ENCODE results near the gene GJA10. TPM values are rescaled to one million over a fixed set of nuclear protein-coding genes. Genes with fewer than 3 reads are reported as not detected.
"Not testable (repeated sequence)": the region's sequence is repeated elsewhere in the genome, so short reads cannot be mapped to it uniquely, and the experiment has no call there.

GJA10 gene
- polyA plus RNA-seq, 1 donor (not counting 4 experiments of a cell fraction or from before 2014, with no cell fraction given) = not detected

DNA sequence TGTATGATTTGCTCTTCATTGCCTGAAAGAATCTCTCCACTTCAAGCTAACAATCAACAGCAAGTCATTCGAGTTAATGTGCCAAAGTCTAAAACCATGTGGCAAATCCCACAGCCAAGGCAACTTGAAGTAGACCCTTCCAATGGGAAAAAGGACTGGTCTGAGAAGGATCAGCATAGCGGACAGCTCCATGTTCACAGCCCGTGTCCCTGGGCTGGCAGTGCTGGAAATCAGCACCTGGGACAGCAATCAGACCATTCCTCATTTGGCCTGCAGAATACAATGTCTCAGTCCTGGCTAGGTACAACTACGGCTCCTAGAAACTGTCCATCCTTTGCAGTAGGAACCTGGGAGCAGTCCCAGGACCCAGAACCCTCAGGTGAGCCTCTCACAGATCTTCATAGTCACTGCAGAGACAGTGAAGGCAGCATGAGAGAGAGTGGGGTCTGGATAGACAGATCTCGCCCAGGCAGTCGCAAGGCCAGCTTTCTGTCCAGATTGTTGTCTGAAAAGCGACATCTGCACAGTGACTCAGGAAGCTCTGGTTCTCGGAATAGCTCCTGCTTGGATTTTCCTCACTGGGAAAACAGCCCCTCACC is 1.1 kb downstream of the GJA10 start:
- peaks cover 15% of the 10 kb centered on the region for H3K27me3 ChIP-seq (ENCODE audit: control insufficient read depth, extremely low read depth, insufficient read depth, low read length)
- dilution Hi-C loops (cut with MboI; ENCODE audit: extremely low pct_ligation_motif_present, low sequenced_read_pairs) = no loop called here
- no peaks in the 10 kb centered on the region for H3K36me3 ChIP-seq (ENCODE audit: control insufficient read depth in 2 of 2, extremely low read depth in 1 of 2, insufficient read depth in 2 of 2, low read length in 2 of 2)
- FAIRE-seq (peak; percentile 82), DNase-seq (ENCODE audit: low read depth, low spot score) (no peak)
- no peak overlapping the region for H2AFZ ChIP-seq (ENCODE audit: control insufficient read depth, low read length)
- no peaks in the 10 kb centered on the region for H3K9me3 ChIP-seq (ENCODE audit: control insufficient read depth, low read depth, low read length)
- no peaks in the 10 kb centered on the region for H3K9me1 ChIP-seq (ENCODE audit: control insufficient read depth, extremely low read depth, insufficient read depth, low read length)
- H3K9ac ChIP-seq (ENCODE audit: control insufficient read depth, extremely low read depth, insufficient read depth, low read length) = no peak overlapping the region
- TF ChIP-seq, protein P1, sequence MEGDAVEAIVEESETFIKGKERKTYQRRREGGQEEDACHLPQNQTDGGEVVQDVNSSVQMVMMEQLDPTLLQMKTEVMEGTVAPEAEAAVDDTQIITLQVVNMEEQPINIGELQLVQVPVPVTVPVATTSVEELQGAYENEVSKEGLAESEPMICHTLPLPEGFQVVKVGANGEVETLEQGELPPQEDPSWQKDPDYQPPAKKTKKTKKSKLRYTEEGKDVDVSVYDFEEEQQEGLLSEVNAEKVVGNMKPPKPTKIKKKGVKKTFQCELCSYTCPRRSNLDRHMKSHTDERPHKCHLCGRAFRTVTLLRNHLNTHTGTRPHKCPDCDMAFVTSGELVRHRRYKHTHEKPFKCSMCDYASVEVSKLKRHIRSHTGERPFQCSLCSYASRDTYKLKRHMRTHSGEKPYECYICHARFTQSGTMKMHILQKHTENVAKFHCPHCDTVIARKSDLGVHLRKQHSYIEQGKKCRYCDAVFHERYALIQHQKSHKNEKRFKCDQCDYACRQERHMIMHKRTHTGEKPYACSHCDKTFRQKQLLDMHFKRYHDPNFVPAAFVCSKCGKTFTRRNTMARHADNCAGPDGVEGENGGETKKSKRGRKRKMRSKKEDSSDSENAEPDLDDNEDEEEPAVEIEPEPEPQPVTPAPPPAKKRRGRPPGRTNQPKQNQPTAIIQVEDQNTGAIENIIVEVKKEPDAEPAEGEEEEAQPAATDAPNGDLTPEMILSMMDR (optimal IDR thresholded peaks at IDR 0.05 in 1 of 3, IDR thresholded peaks at IDR 0.05 in 1 of 3, conservative IDR thresholded peaks at IDR 0.05 in 1 of 3; ENCODE audit: extremely low read depth in 1 of 3, insufficient read depth in 2 of 3, low read length in 3 of 3) = no peak
- TF ChIP-seq EZH2 (IDR thresholded peaks at IDR 0.05; ENCODE audit: low read length) = no peak
- H3K79me2 ChIP-seq (ENCODE audit: control insufficient read depth, insufficient read depth, low read length) = no peaks in the 10 kb centered on the region
- no peak overlapping the region for H3K4me2 ChIP-seq (ENCODE audit: control insufficient read depth, extremely low read depth, insufficient read depth, low read depth, low read length)
- no peak overlapping the region for H3K4me3 ChIP-seq (ENCODE audit: control insufficient read depth in 2 of 3, extremely low read depth in 1 of 3, insufficient read depth in 2 of 3, low read depth in 1 of 3, low read length in 3 of 3)
- no peaks in the 10 kb centered on the region for H4K20me1 ChIP-seq (ENCODE audit: control insufficient read depth, extremely low read depth, insufficient read depth, low read length)
- H3K27ac ChIP-seq (ENCODE audit: control insufficient read depth, insufficient read depth, low read length) = no peak overlapping the region
- H3K4me1 ChIP-seq (ENCODE audit: control insufficient read depth, extremely low read depth, insufficient read depth, low read length) = no peaks in the 10 kb centered on the region

- H3K4me1 ChIP-seq (ENCODE audit: control insufficient read depth, extremely low read depth, insufficient read depth, low read length); DNase-seq (ENCODE audit: low read depth, low spot score); dilution Hi-C loops (cut with MboI; ENCODE audit: extremely low pct_ligation_motif_present, low sequenced_read_pairs); H3K9ac ChIP-seq (ENCODE audit: control insufficient read depth, extremely low read depth, insufficient read depth, low read length); H3K79me2 ChIP-seq (ENCODE audit: control insufficient read depth, insufficient read depth, low read length); H3K27ac ChIP-seq (ENCODE audit: control insufficient read depth, insufficient read depth, low read length); H2AFZ ChIP-seq (ENCODE audit: control insufficient read depth, low read length); H4K20me1 ChIP-seq (ENCODE audit: control insufficient read depth, extremely low read depth, insufficient read depth, low read length); H3K4me3 ChIP-seq (ENCODE audit: control insufficient read depth in 2 of 3, extremely low read depth in 1 of 3, insufficient read depth in 2 of 3, low read depth in 1 of 3, low read length in 3 of 3); H3K9me3 ChIP-seq (ENCODE audit: control insufficient read depth, low read depth, low read length); H3K4me2 ChIP-seq (ENCODE audit: control insufficient read depth, extremely low read depth, insufficient read depth, low read depth, low read length); H3K9me1 ChIP-seq (ENCODE audit: control insufficient read depth, extremely low read depth, insufficient read depth, low read length); H3K27me3 ChIP-seq (ENCODE audit: control insufficient read depth, extremely low read depth, insufficient read depth, low read length); H3K36me3 ChIP-seq (ENCODE audit: control insufficient read depth in 2 of 2, extremely low read depth in 1 of 2, insufficient read depth in 2 of 2, low read length in 2 of 2): not testable (repeated sequence)
- peak; percentile 46 for FAIRE-seq
These were observed 16.0 kb downstream of the GJA10 start for GRCh38 chr6:89910001-89910901.
